Measurements from ENCODE around the gene NFIL3.

NFIL3 gene

DNA sequence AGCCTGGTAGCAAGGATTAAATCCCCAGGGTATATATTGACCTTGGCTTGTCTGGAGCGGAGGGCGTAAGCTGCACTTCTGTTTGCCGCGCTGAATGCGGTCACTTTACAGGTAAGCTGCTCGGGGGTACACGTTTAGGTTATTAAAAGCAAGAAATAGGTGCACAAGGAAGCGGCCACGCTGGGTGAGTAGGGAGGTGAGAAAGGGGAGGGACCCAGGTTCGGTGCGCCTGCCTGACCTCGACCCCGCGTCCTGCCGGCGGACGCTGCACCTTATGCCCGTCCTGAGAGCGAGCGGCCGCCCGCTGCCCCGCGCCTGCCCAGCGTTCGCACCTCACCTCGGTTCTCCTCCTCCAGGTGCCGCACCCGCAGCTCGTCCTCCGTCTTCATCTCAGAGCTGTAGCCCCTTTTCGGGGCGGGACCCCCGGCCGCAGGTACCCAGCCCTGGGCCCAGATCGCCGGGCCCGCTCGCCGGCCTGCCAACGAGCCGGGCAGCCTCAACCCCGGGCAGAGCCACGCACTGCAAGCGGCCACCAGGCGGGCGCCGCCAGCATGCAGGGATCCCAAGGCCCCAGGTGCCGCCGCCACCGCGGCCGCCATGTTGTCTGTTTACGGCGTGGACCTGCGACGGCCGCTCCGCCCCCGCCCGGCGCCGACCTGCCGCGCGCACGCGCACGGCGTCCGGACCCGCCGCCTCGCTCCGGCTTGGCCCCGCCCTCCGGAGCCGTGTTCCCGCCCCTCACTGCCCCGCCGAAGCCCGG is 62.2 kb downstream of the NFIL3 start, which contains the start of gene AUH:
AUH (minus strand) TSS at position 628 of the 760 bp plus-strand sequence; CDS start at position 599, 29 bp downstream.
- peak; percentile 67 to 78 for DNase-seq (ENCODE audit: low read depth in 1 of 2, low spot score in 1 of 2)

DNA sequence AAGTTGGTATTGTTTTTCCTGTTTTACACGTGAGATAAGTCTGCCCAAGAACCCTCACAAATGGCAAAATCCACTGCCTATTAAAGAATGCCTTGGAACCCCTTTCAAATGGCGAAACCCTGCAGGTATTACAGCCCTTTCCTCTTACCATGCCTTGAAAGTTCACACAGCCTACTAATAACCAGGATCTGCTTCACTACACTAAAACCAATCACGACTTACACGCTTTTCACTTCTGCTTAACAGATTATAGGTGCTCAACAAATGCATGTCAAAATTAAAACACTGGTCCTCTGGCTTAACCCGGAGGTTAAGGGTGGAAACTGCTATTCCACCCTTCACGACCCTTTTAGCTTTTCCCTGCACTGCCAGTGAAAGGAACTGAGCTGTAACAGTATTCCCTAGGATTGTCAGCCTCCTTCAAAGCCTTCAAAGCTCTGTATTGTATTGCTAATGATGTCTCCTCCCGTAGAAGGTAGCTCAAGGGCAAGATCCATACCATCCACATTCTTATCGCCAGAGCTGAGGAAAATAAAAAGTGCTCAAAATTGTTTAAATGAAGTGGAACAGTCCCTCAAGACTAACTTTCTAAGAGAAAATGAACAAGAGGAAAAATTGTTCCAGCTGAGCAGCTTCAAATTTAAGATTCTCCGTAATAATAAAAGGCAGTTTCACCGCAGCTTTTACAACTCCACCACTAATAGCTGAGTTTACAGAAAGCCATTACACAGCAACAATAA is 62.9 kb downstream of the NFIL3 start:
- DNase-seq (ENCODE audit: low read depth in 1 of 2, low spot score in 1 of 2) = no peak

DNA sequence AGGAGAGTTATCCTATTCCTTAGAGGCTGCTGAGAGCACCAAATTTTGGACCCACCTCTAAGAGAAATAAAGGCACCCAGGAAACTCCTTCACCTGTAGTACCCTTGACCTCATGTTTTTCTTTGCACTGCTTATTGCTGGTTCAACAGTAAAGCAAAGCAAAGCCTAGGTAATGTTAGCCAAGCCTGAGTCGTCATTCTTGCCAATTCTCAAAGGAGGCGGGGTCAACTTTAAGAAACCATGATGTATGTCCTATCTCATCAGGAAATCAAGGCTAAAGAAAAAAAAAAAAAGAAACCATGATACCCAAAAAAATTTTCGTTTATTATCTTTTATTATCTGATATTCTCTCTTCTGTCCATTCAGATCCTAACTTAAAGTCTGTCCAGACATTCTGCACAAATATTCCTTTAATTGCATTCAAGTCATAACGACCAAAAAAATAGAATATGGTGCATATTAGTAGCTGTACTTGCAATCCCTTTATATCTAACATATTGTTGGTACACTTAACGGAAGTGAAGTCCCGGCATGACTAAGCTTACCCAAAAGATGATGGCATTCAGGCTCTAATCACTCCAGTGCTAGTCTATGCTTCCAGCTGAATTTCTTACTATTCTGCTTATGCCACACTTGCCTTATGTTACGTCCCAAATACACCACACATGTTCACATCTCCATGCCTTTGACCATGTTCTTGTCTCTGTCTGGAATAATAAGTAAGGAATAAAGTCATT is 63.7 kb downstream of the NFIL3 start:
- no peak for DNase-seq (ENCODE audit: low read depth in 1 of 2, low spot score in 1 of 2)

DNA sequence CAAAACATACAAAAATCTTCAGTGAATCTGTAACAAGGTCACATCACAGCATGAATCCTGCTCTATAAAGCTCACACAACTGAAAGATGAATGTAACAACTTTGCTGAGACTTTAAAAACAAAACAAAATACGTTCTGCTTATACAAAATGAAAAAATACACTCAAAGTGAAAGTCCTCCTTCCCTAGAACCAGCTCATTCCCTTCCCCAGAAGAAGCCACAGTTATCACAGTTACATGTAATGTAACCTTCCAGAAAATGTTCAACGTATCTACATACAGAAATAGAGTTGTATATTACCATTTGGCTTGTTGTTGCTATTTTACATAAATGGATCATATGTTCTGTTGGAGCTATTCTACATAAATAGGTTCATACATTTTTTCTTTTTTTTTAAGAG is 64.5 kb downstream of the NFIL3 start:
- DNase-seq (ENCODE audit: low read depth in 1 of 2, low spot score in 1 of 2) = no peak
